GM19452 (cell line): Measurements from ENCODE around the gene EXD3.
A peak's percentile ranks its signal among the peaks of the same experiment; 100 is the strongest.
"Not testable (repeated sequence)": the region's sequence is repeated elsewhere in the genome, so short reads cannot be mapped to it uniquely, and the experiment has no call there.

Experiments used
- ATAC-seq: cut with Tn5 transposase; IDR thresholded peaks from one replicate; pipeline ENCODE4 v1.9.1; 2021; ENCODE audit not compliant: unreplicated experiment

Gene EXD3

GRCh38 chr9:137459152-137459600, 36.2 kb upstream of the EXD3 start, which contains the start of gene NSMF:
NSMF (minus strand) TSS chr9:137459334; CDS start chr9:137459102, 232 bp downstream.
- peak; percentile 77 for ATAC-seq

GRCh38 chr9:137458194-137459151, 35.5 kb upstream of the EXD3 start:
- peak; percentile 25 for ATAC-seq

GRCh38 chr9:137457406-137458193, 34.6 kb upstream of the EXD3 start:
- no peak for ATAC-seq

GRCh38 chr9:137456864-137457405, 34.0 kb upstream of the EXD3 start:
- ATAC-seq = no peak

GRCh38 chr9:137456061-137456863, 33.3 kb upstream of the EXD3 start:
- no peak for ATAC-seq

GRCh38 chr9:137455359-137455991, 32.5 kb upstream of the EXD3 start:
- ATAC-seq = no peak

- ATAC-seq = no peak
Measured at GRCh38 chr9:137454597-137455358, 31.8 kb upstream of the EXD3 start.

- no peak for ATAC-seq
Measured at GRCh38 chr9:137454145-137454596, 31.2 kb upstream of the EXD3 start.

- ATAC-seq = no peak
Measured at GRCh38 chr9:137453643-137454081, 30.7 kb upstream of the EXD3 start.

GRCh38 chr9:137452761-137453642, 30.0 kb upstream of the EXD3 start:
- no peak for ATAC-seq

GRCh38 chr9:137452006-137452760, 29.2 kb upstream of the EXD3 start:
- no peak for ATAC-seq

- ATAC-seq = not testable (repeated sequence)
Measured at GRCh38 chr9:137451264-137452005, 28.5 kb upstream of the EXD3 start.

GRCh38 chr9:137450539-137451222, 27.7 kb upstream of the EXD3 start:
- not testable (repeated sequence) for ATAC-seq

GRCh38 chr9:137449931-137450538, 27.1 kb upstream of the EXD3 start:
- ATAC-seq = no peak

- no peak for ATAC-seq
Measured at GRCh38 chr9:137449081-137449844, 26.3 kb upstream of the EXD3 start.
